NCI-H1694 (cell line): ENCODE results near the gene BCL2L15.
"Not testable (repeated sequence)": the region's sequence is repeated elsewhere in the genome, so short reads cannot be mapped to it uniquely, and the experiment has no call there.

Experiments
- DNase-seq: peaks from one replicate; lab custom pipeline; 2025; lab: John Stamatoyannopoulos, UW

Gene BCL2L15

DNA sequence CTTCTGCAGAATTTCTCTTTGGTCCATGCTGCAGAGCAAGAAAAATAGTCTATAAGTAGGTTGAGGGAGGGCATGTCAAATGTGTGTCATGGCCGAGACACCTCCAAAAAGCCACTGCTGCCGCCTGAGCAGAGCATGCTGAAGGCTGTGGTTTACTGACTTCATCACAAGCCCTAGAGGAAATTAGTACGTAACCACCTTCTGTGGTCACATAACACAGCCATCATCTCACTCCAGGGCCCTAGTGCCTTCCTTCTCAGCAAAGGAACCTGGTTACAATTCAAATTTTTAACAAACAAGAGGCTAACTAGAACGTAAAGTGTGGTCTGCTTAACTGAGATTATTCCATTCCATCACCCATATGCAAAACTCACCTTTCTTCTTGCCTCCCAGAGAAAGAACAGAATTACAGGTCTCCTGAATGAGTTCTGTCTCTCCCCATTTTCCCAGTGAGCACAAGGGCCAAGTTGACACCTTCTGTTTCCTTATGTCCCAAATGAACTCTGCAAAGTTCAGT lies 15.7 kb downstream of the BCL2L15 start, which contains the start of gene PTPN22:
PTPN22 (minus strand) TSS at position 116 of the 517 bp plus-strand sequence.
- no peak for DNase-seq

DNA sequence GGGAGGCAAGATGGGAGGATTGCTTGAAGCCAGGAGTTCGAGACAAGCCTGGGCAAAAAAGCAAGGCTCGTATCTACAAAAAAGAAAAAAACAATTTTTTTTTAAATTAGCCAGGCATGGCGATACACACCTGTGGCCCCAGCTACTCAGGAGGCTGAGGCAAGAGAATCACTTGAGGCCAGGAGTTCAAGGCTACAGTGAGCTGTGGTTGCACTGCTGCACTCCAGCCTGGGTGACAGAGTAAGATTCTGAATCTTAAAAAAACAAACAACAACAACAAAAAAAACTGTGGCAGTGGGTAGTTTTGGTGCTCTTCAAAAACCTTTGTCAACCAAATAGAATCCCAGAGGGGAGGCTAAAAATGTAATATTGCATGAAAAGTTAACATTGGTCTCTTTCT lies 16.6 kb downstream of the BCL2L15 start:
- no peak for DNase-seq

DNA sequence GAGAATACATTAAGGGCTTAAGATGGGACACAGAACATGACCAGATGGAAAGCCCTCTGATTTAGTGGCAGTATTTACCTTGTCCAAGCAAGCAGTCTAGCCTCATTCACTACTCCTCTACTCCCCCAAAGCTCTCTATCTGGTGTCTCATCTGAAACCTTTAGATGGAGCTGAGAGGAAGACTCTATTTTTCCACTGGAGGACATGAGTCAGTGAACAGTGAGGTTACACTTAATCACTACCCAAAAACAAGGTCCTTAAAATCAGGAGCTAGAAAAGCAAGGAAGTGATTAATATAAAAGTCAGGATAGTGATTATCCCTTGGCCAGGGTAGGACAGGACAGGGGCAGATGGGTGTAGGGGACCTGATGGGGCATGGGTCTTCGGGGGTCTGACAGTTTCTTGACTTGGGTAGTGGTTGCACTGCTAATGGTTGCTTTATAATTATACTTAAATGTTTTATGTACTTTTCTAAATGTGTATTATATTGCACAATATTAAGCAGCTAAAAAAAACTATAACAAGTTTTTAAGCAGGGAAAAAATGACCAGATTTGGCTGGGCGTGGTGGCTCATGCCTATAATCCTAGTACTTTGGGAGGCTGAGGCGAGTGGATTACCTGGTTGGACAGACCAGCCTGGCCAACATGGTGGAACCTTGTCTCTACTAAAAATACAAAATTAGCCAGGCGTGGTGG lies 18.8 kb downstream of the BCL2L15 start:
- DNase-seq, result no peak

DNA sequence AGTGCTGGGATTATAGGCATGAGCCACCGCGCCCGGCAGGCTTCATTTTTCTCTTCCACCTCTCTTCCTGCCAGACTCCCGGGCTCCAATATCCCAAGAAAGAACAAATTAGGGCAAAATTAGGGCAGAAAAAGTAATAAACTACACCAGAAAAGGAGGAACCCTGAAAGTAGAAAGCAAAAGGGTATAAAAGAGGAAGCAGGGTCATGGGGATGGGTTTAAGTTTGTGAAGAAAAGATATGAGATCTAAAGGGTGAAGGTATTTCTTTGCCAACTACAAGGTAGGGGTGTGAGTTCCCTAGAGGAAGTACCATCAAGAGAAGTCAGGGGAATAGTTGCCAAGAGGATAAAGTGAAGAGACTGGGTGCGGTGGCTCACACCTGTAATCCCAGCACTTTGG lies 25.7 kb downstream of the BCL2L15 start:
- DNase-seq, result no peak

DNA sequence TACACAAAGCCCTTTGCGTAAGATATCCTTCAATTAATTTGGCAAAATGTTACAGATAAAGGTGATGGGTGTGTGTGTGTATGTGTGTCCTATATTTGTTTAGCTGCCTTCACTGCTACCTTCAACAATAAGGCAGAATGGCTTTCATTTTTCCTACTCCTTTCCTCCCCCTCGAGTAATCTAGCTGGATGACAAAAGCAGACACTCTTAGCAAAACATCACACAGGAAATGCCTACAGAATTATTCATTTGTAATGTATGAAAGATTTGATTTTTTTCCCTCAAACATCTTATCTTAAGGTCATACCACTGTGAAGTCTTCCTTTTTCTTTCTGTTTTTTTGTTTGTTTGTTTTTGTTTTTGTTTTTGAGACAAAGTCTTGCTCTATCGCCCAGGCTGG lies 26.5 kb downstream of the BCL2L15 start:
- no peak for DNase-seq

DNA sequence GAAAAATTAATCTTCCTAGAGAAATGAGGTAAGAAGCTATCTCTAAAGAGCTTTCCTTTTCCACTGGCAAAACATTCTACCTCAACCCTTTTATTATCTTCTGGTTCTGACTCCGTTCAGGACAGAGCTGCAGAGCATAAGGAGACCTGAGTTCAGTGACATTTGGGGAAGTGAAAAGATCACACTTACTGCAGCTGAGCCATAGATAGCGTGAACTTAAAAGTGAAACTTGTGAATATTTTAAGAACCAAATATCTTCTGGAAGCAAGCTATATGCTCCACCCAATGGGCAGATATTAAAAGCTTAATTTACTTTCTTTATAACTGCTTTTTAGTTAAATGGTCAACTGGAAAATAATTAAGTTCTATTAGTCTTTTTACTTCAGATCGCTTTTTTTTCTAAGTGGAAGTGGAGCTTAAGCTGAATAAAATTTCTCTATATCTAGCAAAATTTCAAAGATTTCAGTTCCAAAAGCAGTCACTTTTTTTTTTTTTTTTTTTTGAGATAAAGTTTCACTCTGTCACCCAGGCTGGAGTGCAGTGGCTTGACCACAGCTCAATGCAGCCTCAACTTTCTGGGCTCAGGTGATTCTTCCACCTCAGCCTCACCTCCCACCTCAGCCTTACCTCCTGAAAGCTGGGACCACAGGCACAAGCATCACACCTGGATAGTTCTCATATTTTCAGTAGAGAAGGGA lies 27.8 kb downstream of the BCL2L15 start:
- no peak for DNase-seq

DNA sequence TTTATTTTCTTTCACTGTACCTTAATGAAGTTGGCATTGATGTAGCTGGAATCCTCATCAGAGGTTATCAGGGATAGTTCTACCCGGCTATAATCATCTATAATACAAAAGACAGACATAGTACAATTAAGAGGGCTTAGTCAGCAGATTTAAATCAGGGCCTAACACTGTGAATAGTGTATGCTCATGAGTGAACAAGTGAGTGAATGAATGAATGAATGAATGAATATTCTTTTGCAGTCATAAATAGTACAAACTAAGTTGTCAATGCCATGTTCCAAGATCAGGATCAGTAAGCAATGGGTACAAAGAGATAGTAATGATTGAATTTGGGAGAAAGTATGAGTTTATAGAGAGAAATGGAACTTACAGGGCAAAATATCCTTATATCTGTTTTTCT lies 28.4 kb downstream of the BCL2L15 start:
- DNase-seq, result no peak

DNA sequence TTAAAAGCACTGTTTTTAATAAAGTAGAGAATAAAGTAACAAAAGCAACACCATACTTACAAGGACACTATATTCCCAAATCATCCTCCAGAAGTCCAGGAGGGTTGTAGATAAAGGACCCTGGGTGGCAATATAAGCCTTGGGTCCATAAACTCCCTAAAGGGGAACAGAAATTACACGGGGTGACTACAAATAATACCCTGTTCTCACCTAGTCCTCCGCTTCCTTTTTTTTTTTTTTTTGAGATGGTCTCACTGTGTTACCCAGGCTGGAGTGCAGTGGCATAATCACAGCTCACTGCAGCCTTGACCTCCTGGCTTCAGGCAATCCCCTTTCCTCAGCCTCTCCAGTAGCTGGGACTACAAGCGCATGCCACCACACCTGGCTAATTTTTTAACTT lies 29.0 kb downstream of the BCL2L15 start:
- DNase-seq, result no peak

DNA sequence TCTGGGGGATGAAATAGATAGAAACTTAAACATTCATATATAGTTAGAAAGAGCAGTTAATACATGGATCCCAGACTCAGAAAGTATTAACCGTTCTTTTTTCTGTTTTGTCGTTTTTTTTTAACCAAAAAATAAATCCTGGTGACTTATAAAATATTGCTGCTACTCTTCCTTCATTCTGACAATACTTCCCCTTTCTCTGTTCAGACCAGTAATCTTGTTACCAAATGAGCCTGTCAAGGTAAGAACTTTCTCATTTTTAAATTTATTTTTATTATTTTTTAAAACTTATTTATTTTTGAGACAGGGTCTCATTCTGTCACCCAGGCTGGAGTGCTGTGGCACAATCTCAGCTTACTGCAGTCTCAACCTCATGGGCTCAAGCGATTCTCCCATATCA lies 29.6 kb downstream of the BCL2L15 start:
- DNase-seq, result no peak

DNA sequence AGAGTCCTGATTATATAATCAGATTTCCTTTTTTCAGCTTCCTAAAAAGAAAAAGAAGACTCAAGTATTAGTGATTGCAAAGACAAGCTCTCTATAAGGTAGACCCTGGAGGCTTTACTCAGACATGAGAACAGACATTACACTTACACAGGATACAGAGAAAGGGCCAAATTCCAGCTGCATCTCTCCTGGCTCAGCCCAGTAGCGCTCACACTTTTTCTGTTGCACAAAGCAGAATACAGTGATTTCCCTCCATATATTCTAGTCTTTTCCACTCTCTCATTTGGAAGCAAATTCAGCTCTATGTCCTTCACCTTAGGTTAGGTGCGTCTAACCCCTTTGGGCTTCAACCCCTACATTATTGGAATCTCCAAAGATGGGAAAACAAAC lies 31.0 kb downstream of the BCL2L15 start:
- no peak for DNase-seq

DNA sequence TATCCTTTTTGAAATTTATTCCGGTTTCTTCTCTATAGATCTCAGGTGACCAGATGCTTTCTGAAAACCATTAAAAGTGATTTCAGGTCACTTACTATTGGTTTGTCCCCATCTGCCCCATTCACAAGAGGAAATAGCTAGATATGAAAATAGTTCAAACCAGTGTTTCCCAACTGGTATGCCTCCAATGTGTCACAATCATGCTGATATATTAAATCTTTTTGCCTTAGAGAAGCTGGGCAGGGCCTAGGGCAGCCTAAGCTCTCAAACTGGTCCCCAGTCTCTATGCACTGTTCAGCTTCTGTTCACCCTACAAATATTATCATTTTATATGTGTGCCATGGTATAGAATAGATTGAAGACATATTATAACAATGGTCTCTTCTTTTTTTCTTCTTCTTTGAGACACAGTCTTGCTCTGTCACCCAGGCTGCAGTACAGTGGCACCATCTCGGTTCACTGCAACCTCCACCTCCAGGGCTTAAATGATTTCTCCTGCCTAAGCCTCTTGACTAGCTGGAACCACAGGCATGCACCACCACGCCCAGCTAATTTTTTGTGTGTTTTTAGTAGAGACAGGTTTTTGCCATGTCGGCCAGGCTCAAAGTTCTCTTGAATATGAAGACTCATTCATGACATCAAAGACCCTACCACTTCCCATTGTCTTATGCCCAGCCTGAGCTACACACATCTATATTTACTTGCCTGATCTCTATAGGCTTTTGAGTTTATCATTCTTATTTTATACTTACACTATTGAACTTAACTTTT lies 31.6 kb downstream of the BCL2L15 start:
- no peak for DNase-seq

DNA sequence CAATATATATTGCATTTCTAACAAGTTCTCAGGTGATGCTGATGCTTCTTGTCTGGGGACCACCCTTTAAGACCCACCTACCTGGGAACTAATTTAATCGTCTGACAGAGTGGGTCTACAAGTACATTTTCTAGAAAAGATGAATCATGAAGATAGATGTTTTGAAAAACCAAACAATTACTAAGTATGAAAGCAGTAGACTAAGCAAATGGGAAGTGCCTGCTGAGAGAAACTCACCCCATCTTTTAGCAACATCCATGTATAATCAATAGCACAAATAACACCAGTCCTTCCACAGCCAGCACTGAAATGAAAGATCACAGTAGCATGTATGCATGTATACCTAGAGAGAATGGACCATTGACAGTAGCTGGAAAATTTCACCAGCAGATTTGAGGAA lies 33.1 kb downstream of the BCL2L15 start:
- DNase-seq, result no peak

DNA sequence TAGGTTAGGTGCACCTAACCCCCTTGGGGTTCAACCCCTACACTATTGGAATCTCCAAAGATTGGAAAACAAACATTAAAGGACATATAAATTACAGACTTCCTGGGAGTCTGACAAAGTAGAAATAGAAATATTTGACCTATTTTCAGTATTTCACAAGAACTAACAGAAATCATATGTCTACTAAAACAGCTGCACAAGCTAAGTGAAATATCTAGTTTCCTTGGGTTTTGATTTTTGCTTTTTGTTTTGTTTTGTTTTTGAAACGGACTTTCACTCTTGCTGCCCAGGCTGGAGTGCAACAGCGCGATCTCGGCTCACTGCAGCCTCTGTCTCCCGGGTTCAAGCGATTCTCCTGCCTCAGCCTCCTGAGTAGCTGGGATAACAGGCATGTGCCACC lies 34.7 kb downstream of the BCL2L15 start:
- DNase-seq, result not testable (repeated sequence)

DNA sequence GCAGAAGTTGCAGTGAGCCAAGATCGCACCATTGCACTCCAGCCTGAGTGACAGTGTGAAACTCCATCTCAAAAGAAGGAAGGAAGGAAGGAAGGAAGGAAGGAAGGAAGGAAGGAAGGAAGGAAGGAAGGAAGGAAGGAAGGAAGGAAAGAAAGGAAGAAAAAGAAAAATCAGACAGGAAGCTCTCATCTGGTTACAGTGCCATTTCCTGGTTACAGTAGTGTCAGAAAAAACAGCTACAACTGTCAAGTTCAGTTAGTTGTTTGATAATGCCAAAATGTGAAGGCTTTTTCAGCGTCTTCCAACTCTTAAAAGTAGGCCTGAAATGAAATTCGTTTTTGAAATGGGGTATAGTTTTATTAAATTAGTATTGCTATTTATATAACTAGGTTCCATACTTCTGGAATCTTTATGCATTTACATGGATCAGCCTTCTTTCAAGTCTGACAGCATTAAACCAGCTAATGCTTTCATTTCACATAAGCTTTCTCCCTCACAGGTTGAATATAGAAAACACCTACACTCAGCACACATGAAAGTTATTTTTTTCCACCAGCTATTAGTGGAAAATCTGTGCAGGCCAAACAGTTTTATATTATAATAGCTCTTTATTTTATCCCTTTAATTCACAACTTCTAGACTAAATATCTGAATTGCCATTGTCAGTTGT lies 37.1 kb downstream of the BCL2L15 start:
- DNase-seq, result no peak

DNA sequence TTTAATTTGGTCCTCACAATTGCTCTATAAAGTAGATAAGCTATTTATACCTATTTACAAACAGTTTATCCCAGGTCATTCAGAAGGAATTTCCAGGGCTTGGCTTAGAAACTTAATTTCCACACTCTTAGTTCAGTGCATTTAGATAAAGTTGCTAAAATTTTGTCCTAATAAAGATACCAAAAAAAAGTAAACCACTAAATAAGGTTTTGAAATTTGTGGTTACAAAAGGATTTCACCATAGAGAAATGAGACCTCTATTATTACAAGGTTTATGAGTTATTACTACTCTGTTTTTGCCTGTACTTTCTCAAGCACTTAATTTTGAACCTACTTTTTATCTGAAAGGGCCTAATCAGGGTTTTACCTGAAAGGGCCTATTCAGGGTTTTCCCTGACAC lies 38.3 kb downstream of the BCL2L15 start:
- DNase-seq, result no peak

DNA sequence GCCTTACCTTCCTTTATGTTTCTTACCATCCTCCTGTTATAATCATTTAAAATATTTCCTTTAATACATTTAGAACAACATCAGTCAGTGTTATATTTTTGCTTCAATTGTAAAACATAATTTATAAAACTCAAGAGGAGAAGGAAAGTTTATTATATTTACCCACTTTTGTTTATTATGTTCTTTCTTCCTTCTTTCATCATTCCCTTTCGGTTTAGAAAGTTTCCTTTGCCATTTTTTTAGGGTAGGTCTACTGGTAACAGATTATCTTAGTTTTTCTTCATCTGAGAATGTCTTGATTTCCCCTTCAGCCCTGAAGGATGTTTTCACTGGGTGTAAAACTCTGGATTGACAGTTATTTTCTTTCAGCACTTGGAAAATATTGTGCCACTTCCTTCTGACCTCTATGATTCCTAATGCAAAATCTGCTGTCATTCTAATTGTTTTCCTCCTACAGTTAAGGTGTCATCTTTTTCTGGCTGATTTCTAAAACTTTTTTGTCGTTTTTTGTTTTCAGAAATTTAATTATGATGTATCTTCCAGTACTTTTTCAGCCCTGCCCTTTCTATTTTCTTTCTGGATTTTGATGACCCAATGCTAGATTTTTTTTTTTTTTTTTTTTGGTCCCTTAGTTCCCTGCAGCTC lies 40.9 kb downstream of the BCL2L15 start:
- DNase-seq, result no peak

DNA sequence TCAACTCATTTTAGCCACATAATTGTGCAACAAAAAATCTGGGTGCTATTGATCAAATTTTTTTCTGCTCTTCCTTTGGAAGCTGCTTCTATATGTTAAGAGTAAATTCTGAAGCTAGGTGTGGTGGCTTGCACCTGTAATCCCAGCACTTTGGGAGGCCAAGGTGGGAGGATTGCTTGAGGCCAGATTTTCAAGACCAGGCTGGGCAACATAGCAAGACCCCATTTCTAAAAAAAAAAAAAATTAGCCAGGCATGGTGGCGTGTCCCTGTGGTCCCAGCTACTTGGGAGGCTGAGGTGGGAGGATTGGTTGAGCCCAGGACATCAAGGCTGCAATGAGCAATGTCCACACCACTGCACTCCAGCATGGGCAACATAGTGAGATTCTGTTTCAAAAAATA lies 50.8 kb downstream of the BCL2L15 start:
- no peak for DNase-seq

DNA sequence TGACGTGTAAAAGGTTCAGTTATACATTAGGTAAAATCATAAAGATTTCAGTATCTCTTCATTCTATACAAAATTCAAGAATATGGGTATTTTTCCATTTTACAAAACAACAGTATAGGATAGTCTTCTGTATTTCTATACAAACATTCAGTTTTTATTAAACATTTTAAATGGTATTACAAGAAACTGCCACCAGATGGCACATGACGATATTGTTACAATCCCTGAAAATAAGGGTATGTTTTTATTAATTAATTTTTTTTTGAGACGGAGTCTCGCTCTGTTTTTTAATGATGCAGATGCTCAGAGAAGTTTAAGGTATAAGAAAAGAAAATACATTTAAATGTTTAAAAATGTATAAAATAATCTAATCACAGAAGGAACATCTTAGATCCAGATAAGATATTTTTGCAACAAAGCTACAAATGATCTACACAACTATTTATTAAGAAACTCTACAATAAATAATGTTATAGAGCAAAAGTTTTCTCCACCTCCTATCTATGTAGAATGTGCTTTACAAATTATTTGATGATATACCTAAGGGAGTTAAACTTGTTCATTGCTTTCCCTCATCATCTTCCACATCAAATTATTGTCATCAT lies 51.6 kb downstream of the BCL2L15 start:
- DNase-seq, result peak; percentile 85

DNA sequence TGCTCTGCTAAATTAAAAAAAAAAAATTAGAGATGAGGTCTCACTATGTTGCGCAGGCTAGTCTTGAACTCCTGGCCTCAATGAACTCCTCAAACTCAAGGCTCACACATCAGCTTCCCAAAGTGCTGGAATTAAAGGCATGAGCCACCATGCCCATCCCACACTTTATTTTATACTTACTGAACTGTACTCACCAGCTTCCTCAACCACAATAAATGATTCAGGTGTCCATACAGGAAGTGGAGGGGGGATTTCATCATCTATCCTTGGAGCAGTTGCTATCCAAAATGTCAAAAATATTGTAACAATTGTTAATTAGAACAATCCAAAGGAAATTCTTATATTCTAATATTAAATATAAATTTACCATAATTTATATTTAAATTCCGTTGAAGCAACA lies 52.7 kb downstream of the BCL2L15 start:
- no peak for DNase-seq
